Coronary artery (tissue), 2 donors: ENCODE measurements around the gene CALHM4.

Experiments used
- DNase-seq: peaks from one replicate; pipeline ENCODE4 v3.0.0-alpha.2; 2017; ENCODE audit warnings: low spot score
- H3K27ac ChIP-seq, 2 donors: fragments of 200-600 bp; sonication (generic); one replicate each; pipeline ENCODE4 v1.5.1; 2016 to 2019
- H3K4me3 ChIP-seq: fragments of 200-600 bp; sonication (generic); 2 replicates; pipeline ENCODE4 v1.5.1; 2016; ENCODE audit warnings: mild to moderate bottlenecking, moderate library complexity
- CTCF ChIP-seq: fragments of 200-600 bp; sonication (generic); IDR thresholded peaks from one replicate; pipeline ENCODE4 v1.5.1; 2019; ENCODE audit warnings: antibody characterized with exemption

Gene CALHM4

GRCh38 chr6:116553451-116553850 is at the start of gene CALHM4:
CALHM4 (plus strand) TSS chr6:116553751; CDS start chr6:116553794, 43 bp downstream.
- Histone ChIP-seq H3K27ac (no peak within 1 kb of the TSS), H3K4me3 (no peak within 1 kb of the TSS)
- no peak for TF ChIP-seq CTCF
- no peak for DNase-seq

- DNase-seq, result no peak
- no peak overlapping the region for H3K4me3 ChIP-seq
- no peak for TF ChIP-seq CTCF
- H3K27ac ChIP-seq, result no peak overlapping the region
These were observed 46.2 kb upstream of the CALHM4 start for GRCh38 chr6:116507324-116507723.

DNA sequence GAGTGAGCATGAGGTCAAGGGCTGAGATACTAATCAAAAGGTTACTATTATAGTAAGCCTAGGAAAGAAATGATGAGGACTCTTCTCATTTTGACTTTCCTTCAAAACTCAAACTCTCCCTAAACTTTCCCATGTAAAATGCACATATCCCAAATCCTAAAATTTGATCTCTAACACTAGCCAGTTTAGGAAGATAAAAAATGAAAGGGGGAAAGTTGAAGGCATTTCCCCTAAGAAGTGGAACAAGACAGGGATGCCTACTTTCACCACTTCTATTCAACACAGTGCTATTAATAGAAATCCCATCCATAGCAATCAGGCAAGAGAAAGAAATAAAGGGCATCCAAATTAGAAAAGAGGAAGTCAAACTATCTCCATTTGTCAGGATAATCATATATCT is 45.0 kb upstream of the CALHM4 start:
- H3K4me3 ChIP-seq, result no peak overlapping the region
- DNase-seq, result no peak
- H3K27ac ChIP-seq, result no peak overlapping the region
- no peak for TF ChIP-seq CTCF

DNA sequence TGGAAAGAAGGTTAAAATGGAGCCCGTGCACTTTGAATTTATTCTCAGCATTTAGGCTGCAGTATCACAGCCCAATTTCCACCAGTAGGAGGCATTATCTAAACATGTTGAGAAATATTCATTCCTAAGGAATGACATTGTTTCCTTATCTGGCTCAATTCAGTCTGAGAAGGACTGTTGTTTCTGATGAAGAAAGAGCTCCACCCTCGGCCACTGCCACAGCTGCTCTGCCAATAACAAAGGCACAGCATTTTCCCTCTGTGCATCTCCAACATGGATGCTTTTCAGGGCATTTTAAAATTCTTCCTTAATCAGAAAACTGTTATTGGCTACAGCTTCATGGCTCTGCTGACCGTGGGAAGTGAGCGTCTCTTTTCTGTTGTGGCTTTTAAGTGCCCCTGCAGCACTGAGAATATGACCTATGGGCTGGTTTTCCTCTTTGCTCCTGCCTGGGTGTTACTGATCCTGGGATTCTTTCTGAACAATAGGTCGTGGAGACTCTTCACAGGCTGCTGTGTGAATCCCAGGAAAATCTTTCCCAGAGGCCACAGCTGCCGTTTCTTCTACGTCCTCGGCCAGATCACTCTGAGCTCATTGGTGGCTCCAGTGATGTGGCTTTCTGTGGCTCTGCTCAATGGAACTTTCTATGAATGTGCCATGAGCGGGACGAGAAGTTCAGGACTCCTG is 42.0 kb upstream of the CALHM4 start, which contains the start of gene CALHM5:
Gene CALHM5, plus strand, starts transcription at position 216 of the 687 bp plus-strand sequence. Its CDS starts 58 bp downstream, at position 274.
- H3K27ac ChIP-seq, result peak within 1 kb of the TSS; percentile 77 to 89
- peak; percentile 70 for TF ChIP-seq CTCF
- peak; percentile 80 for DNase-seq
- peak within 1 kb of the TSS; percentile 72 for H3K4me3 ChIP-seq

GRCh38 chr6:116512111-116512559 is 41.4 kb upstream of the CALHM4 start:
- H3K4me3 ChIP-seq, result peak overlapping the region; percentile 72
- no peak for DNase-seq
- no peak for TF ChIP-seq CTCF
- H3K27ac ChIP-seq, result peak overlapping the region; percentile 77 to 89

GRCh38 chr6:116512734-116513133 is 40.8 kb upstream of the CALHM4 start:
- no peak for TF ChIP-seq CTCF
- Histone ChIP-seq H3K4me3 (peak overlapping the region; percentile 72), H3K27ac (peak overlapping the region; percentile 77 to 89)
- DNase-seq, result no peak

DNA sequence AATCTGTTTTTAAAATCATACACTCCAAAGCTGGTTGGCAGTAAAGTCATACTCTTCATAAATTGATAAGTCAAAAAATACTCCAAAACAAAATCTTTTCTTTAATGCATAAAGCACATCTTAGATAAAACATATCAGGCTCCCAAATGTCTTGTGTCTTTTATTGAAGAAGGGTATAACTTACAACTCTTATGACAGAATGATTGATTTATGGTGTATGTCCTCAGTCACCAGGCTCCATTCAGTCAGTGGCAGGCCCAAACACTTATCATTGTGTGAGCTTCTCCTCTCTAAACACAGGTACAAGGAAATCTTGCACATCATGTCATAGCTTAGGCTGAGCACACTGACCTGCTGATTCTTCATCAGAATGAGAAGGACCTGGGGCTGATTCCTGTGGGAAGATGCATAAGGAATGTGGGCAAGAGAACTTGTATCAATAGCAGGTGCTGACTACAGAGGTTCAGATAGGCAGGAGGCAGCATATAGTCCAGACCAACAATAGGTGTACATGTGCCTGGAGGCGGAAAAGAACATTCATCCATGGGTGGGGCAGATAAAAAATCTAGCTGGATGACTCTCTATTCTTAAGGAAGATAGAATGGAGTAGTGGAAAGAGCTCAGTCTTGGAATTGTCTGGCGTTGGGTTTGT is 40.2 kb upstream of the CALHM4 start:
- peak overlapping the region; percentile 72 for H3K4me3 ChIP-seq
- no peak for DNase-seq
- TF ChIP-seq CTCF, result no peak
- peak overlapping the region; percentile 77 to 89 for H3K27ac ChIP-seq
